T-cell (primary cell): ENCODE results near the gene ROBO2. TPM values are rescaled to one million over a fixed set of nuclear protein-coding genes. Genes with fewer than 3 reads are reported as not detected.

Experiments
- ATAC-seq, 4 experiments: fragments of 200-7000 bp in 3 of 4; fragments of 150-1000 bp in 1 of 4; cut with Tn5 transposase; replicated peaks in 1 of 4; 1 replicate in 3 of 4; 2 replicates in 1 of 4; pipeline ENCODE4 v1.10.0; 2021; ENCODE audit warnings: moderate library complexity in 3 of 4, mild to moderate bottlenecking in 2 of 4, moderate number of reproducible peaks in 1 of 4
- CTCF ChIA-PET, 2 donors: fragments of 300-600 bp; sonication (Branson Sonifier 250); formaldehyde crosslinking; loops; one replicate each; lab custom pipeline; 2022; ENCODE audit warnings: antibody characterized with exemption in 2 of 2; lab: Charles Lee
- POLR2A ChIA-PET, 2 donors: fragments of 300-600 bp; sonication (Branson Sonifier 250); formaldehyde crosslinking; loops; one replicate each; lab custom pipeline; 2022; ENCODE audit warnings: antibody characterized with exemption in 2 of 2; lab: Charles Lee
- DNase-seq, 35 experiments: peaks; one replicate each; pipeline versions ENCODE4 v3.0.0 to v3.0.0-alpha.2; 2013 to 2023
- H3K27ac ChIP-seq: one replicate; pipeline ENCODE4 v1.5.1; 2013; ENCODE audit warnings: low read length
- H3K27me3 ChIP-seq, 2 experiments: replicated peaks in 1 of 2; 1 replicate in 1 of 2; 2 replicates in 1 of 2; pipeline versions ENCODE4 v1.6.1 to v1.7.0; 2013; ENCODE audit warnings: low read length in 1 of 2, mixed read lengths in 1 of 2; ENCODE audit not compliant: control insufficient read depth in 2 of 2, insufficient read depth in 2 of 2; ENCODE audit errors: extremely low read depth in 1 of 2
- H3K36me3 ChIP-seq, 2 donors: 1 replicate in 1 of 2; 2 replicates in 1 of 2; pipeline versions ENCODE4 v1.6.1 to v1.7.0; 2013; ENCODE audit warnings: low read length in 1 of 2; ENCODE audit not compliant: control insufficient read depth in 2 of 2, insufficient read depth in 1 of 2; ENCODE audit errors: extremely low read depth in 1 of 2
- H3K4me1 ChIP-seq, 2 experiments: 1 replicate in 1 of 2; 2 replicates in 1 of 2; pipeline versions ENCODE4 v1.6.1 to v1.7.0; 2013; ENCODE audit warnings: low read length in 2 of 2, mixed read lengths in 1 of 2; ENCODE audit not compliant: insufficient read depth in 2 of 2, control insufficient read depth in 1 of 2; ENCODE audit errors: extremely low read depth in 1 of 2
- H3K4me3 ChIP-seq, 2 donors: 1 replicate in 1 of 2; 2 replicates in 1 of 2; pipeline versions ENCODE4 v1.5.1 to v1.7.0; 2013; ENCODE audit warnings: mild to moderate bottlenecking in 2 of 2, low read length in 1 of 2, moderate library complexity in 1 of 2; ENCODE audit not compliant: control insufficient read depth in 1 of 2; ENCODE audit errors: extremely low read depth in 1 of 2
- H3K9me3 ChIP-seq: 2 replicates; pipeline ENCODE4 v1.7.0; 2013
- H3K27ac Mint-ChIP-seq, 2 donors: one replicate each; pipeline ENCODE4 v1.8.0; 2020 to 2021; ENCODE audit warnings: mild to moderate bottlenecking in 2 of 2, mixed read lengths in 2 of 2
- H3K27me3 Mint-ChIP-seq, 2 donors: one replicate each; pipeline ENCODE4 v1.8.0; 2021 to 2022; ENCODE audit warnings: mixed read lengths in 2 of 2
- H3K36me3 Mint-ChIP-seq: one replicate; pipeline ENCODE4 v1.8.0; 2021; ENCODE audit warnings: mixed read lengths
- H3K4me1 Mint-ChIP-seq, 3 donors: one replicate each; pipeline ENCODE4 v1.8.0; 2020 to 2022; ENCODE audit warnings: mixed read lengths in 3 of 3, mild to moderate bottlenecking in 1 of 3
- H3K4me3 Mint-ChIP-seq, 3 donors: one replicate each; pipeline ENCODE4 v1.8.0; 2020 to 2022; ENCODE audit warnings: mild to moderate bottlenecking in 3 of 3, mixed read lengths in 3 of 3, moderate library complexity in 3 of 3
- H3K9me3 Mint-ChIP-seq, 3 donors: one replicate each; pipeline ENCODE4 v1.8.0; 2020 to 2022; ENCODE audit warnings: mixed read lengths in 3 of 3
- WGBS: methylation state at CpG from one replicate; pipeline ENCODE4 v1.1.5; 2013; ENCODE audit warnings: missing lambda C conversion rate; ENCODE audit not compliant: insufficient coverage; 5-methylcytosine and 5-hydroxymethylcytosine counted together
- total RNA-seq, 35 experiments: library from RNA in 6 of 35; stranded (reverse) in 6 of 35; fragments of 120-200 nt in 1 of 35; gene quantifications; one replicate each; pipeline versions ENCODE4 v1.2.1 to v1.2.4 and lab custom pipeline; 2013 to 2026

ROBO2 gene
- total RNA-seq, 5 donors from 2014 or later (not counting 1 experiment from before 2014, with no cell fraction given) = not detected

GRCh38 chr3:77667901-77668300 lies 628.0 kb downstream of the ROBO2 start:
- H3K27ac Mint-ChIP-seq = no peak overlapping the region
- H3K9me3 Mint-ChIP-seq = peaks cover 28 to 30% (median 29%) of the 10 kb centered on the region in 3 donors
- ChIA-PET POLR2A (no interaction called here), CTCF (no interaction called here)
- Histone ChIP-seq H3K4me1 (no peaks in the 10 kb centered on the region), H3K27ac (no peak overlapping the region), H3K36me3 (no peaks in the 10 kb centered on the region), H3K9me3 (peaks cover 4% of the 10 kb centered on the region), H3K27me3 (no peaks in the 10 kb centered on the region), H3K4me3 (no peak overlapping the region)
- 57% methylated on average over 1 of the region's 1 CpG for WGBS
- H3K27me3 Mint-ChIP-seq = no peaks in the 10 kb centered on the region
- no peak overlapping the region for H3K4me3 Mint-ChIP-seq
- no peak for DNase-seq
- no peak for ATAC-seq
- no peaks in the 10 kb centered on the region for H3K36me3 Mint-ChIP-seq
- H3K4me1 Mint-ChIP-seq = no peaks in the 10 kb centered on the region

GRCh38 chr3:77668376-77668775 lies 628.5 kb downstream of the ROBO2 start:
- Mint-ChIP-seq H3K27me3 (no peaks in the 10 kb centered on the region), H3K4me3 (no peak overlapping the region), H3K36me3 (no peaks in the 10 kb centered on the region), H3K27ac (no peak overlapping the region), H3K9me3 (peaks cover 24 to 26% (median 24%) of the 10 kb centered on the region in 3 donors), H3K4me1 (no peaks in the 10 kb centered on the region)
- no peak overlapping the region for H3K27ac ChIP-seq
- CTCF ChIA-PET = no interaction called here
- DNase-seq (no peak), ATAC-seq (no peak)
- H3K27me3 ChIP-seq = no peaks in the 10 kb centered on the region
- peaks cover 5% of the 10 kb centered on the region for H3K9me3 ChIP-seq
- no peaks in the 10 kb centered on the region for H3K36me3 ChIP-seq
- H3K4me1 ChIP-seq = no peaks in the 10 kb centered on the region
- POLR2A ChIA-PET = no interaction called here
- WGBS = no CpG with 5 or more reads among the region's 1 CpG
- no peak overlapping the region for H3K4me3 ChIP-seq

GRCh38 chr3:77672016-77672415 lies 632.1 kb downstream of the ROBO2 start:
- H3K4me3 Mint-ChIP-seq = no peak overlapping the region
- ChIA-PET CTCF (no interaction called here), POLR2A (no interaction called here)
- no peak overlapping the region for H3K27ac Mint-ChIP-seq
- Histone ChIP-seq H3K4me1 (no peaks in the 10 kb centered on the region), H3K27me3 (no peaks in the 10 kb centered on the region), H3K4me3 (no peak overlapping the region), H3K9me3 (peaks cover 7% of the 10 kb centered on the region), H3K27ac (no peak overlapping the region), H3K36me3 (no peaks in the 10 kb centered on the region)
- no peaks in the 10 kb centered on the region for H3K4me1 Mint-ChIP-seq
- ATAC-seq (no peak), DNase-seq (no peak)
- H3K27me3 Mint-ChIP-seq = no peaks in the 10 kb centered on the region
- peaks cover 19 to 26% (median 20%) of the 10 kb centered on the region in 3 donors for H3K9me3 Mint-ChIP-seq
- H3K36me3 Mint-ChIP-seq = no peaks in the 10 kb centered on the region
- 75% methylated on average over 1 of the region's 2 CpGs for WGBS

- Histone ChIP-seq H3K27me3 (no peaks in the 10 kb centered on the region), H3K36me3 (no peaks in the 10 kb centered on the region), H3K4me1 (no peaks in the 10 kb centered on the region), H3K9me3 (peaks cover 4% of the 10 kb centered on the region), H3K4me3 (no peak overlapping the region), H3K27ac (no peak overlapping the region)
- ATAC-seq (no peak), DNase-seq (no peak)
- whole genome bisulfite sequencing = no CpG with 5 or more reads among the region's 2 CpGs
- POLR2A ChIA-PET = interaction anchor here in 1 of 2 donors (0.7 kb wide), 1 partner anchor 14 kb away, joined by 3 read pairs; no protein-coding TSS in a partner anchor
- Mint-ChIP-seq H3K4me1 (no peaks in the 10 kb centered on the region), H3K27me3 (no peaks in the 10 kb centered on the region), H3K4me3 (no peak overlapping the region), H3K36me3 (no peaks in the 10 kb centered on the region), H3K9me3 (peaks cover 23 to 34% (median 23%) of the 10 kb centered on the region in 3 donors), H3K27ac (no peak overlapping the region)
- CTCF ChIA-PET = no interaction called here
Measured at GRCh38 chr3:77682162-77682561, 642.3 kb downstream of the ROBO2 start.

GRCh38 chr3:77684115-77684514 lies 644.2 kb downstream of the ROBO2 start:
- Histone ChIP-seq H3K4me1 (no peaks in the 10 kb centered on the region), H3K9me3 (peaks cover 4% of the 10 kb centered on the region), H3K36me3 (no peaks in the 10 kb centered on the region), H3K27ac (no peak overlapping the region), H3K4me3 (no peak overlapping the region), H3K27me3 (no peaks in the 10 kb centered on the region)
- CTCF ChIA-PET = no interaction called here
- no peaks in the 10 kb centered on the region for H3K27me3 Mint-ChIP-seq
- no peaks in the 10 kb centered on the region for H3K4me1 Mint-ChIP-seq
- H3K4me3 Mint-ChIP-seq = no peak overlapping the region
- DNase-seq (no peak), ATAC-seq (no peak)
- no peaks in the 10 kb centered on the region for H3K36me3 Mint-ChIP-seq
- peaks cover 18 to 25% (median 22%) of the 10 kb centered on the region in 3 donors for H3K9me3 Mint-ChIP-seq
- H3K27ac Mint-ChIP-seq = no peak overlapping the region
- POLR2A ChIA-PET = no interaction called here

GRCh38 chr3:77685713-77686112 lies 645.8 kb downstream of the ROBO2 start:
- ChIA-PET POLR2A (no interaction called here), CTCF (no interaction called here)
- Histone ChIP-seq H3K27me3 (no peaks in the 10 kb centered on the region), H3K36me3 (no peaks in the 10 kb centered on the region), H3K4me1 (no peaks in the 10 kb centered on the region), H3K4me3 (no peak overlapping the region), H3K27ac (no peak overlapping the region), H3K9me3 (no peaks in the 10 kb centered on the region)
- H3K36me3 Mint-ChIP-seq = no peaks in the 10 kb centered on the region
- H3K9me3 Mint-ChIP-seq = peaks cover 18 to 29% (median 19%) of the 10 kb centered on the region in 3 donors
- no peaks in the 10 kb centered on the region for H3K4me1 Mint-ChIP-seq
- ATAC-seq = no peak
- 100% methylated on average over 1 of the region's 3 CpGs for WGBS
- no peak overlapping the region for H3K27ac Mint-ChIP-seq
- H3K27me3 Mint-ChIP-seq = no peaks in the 10 kb centered on the region
- DNase-seq = no peak
- no peak overlapping the region for H3K4me3 Mint-ChIP-seq

- Mint-ChIP-seq H3K27ac (no peak overlapping the region), H3K4me1 (no peaks in the 10 kb centered on the region), H3K36me3 (no peaks in the 10 kb centered on the region), H3K9me3 (peaks cover 18 to 32% (median 20%) of the 10 kb centered on the region in 3 donors), H3K27me3 (no peaks in the 10 kb centered on the region), H3K4me3 (no peak overlapping the region)
- ChIA-PET CTCF (no interaction called here), POLR2A (no interaction called here)
- Histone ChIP-seq H3K27ac (no peak overlapping the region), H3K4me1 (no peaks in the 10 kb centered on the region), H3K4me3 (no peak overlapping the region), H3K27me3 (no peaks in the 10 kb centered on the region), H3K36me3 (no peaks in the 10 kb centered on the region), H3K9me3 (no peaks in the 10 kb centered on the region)
- no peak for DNase-seq
- ATAC-seq = no peak
- no CpG with 5 or more reads among the region's 2 CpGs for WGBS
Measured at GRCh38 chr3:77686560-77686959, 646.7 kb downstream of the ROBO2 start.
